B cell (primary cell): ENCODE data around the gene GPR152.

ENCODE experiments used
- EZH2 ChIP-seq: IDR thresholded peaks from 2 replicates; pipeline ENCODE4 v1.6.1; 2012; ENCODE audit warnings: borderline replicate concordance, low read depth, mild to moderate bottlenecking, moderate library complexity, low read length; ENCODE audit not compliant: insufficient read depth, poor library complexity, severe bottlenecking
- TF ChIP-seq, protein P1 (sequence below): fragments of 200-600 bp; IDR thresholded peaks from one replicate; pipeline ENCODE4 v1.8.0; 2022; ENCODE audit warnings: antibody characterized with exemption, mild to moderate bottlenecking

DNA sequence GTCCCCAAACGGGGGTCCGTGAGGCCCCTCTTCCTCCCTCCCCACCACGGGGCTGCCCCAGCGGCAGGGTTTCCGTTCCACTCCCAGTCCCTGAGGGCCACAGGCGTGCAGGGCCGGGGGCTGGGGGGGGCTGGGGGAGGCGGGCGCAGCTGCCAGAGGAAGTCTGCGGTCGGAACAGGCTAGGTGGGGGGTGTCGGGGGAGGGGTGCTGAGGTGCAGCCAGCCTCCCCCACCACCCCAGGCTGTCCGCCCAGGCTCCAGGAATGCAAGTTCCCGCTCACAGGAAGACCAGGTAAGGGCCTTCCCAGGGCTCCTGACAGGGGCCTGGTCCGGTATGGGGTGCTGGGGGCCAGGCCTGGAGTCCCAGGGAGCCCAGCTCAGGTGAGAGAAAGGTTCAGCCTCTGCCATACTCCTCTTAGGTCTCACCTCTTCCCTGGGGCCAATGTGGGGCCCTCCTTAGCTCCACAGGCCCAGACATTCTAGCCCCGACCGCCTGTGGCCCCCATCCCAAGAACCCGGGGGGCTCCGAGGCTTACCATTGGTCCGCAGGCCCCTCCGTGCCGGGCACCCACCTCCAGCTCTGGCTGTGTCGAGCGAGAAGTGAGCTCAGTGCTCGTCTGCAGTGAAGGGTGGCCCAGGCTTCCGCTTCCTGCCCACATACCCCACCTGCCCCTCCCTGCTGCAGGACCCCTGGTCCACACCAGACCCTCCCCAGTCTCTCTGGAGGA is 15.3 kb downstream of the GPR152 start, which contains the start of gene PTPRCAP:
- TF ChIP-seq, protein P1, sequence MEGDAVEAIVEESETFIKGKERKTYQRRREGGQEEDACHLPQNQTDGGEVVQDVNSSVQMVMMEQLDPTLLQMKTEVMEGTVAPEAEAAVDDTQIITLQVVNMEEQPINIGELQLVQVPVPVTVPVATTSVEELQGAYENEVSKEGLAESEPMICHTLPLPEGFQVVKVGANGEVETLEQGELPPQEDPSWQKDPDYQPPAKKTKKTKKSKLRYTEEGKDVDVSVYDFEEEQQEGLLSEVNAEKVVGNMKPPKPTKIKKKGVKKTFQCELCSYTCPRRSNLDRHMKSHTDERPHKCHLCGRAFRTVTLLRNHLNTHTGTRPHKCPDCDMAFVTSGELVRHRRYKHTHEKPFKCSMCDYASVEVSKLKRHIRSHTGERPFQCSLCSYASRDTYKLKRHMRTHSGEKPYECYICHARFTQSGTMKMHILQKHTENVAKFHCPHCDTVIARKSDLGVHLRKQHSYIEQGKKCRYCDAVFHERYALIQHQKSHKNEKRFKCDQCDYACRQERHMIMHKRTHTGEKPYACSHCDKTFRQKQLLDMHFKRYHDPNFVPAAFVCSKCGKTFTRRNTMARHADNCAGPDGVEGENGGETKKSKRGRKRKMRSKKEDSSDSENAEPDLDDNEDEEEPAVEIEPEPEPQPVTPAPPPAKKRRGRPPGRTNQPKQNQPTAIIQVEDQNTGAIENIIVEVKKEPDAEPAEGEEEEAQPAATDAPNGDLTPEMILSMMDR = no peak
- TF ChIP-seq EZH2 = no peak
